Measurements from ENCODE around the gene MYL11.

The MYL11 gene

DNA sequence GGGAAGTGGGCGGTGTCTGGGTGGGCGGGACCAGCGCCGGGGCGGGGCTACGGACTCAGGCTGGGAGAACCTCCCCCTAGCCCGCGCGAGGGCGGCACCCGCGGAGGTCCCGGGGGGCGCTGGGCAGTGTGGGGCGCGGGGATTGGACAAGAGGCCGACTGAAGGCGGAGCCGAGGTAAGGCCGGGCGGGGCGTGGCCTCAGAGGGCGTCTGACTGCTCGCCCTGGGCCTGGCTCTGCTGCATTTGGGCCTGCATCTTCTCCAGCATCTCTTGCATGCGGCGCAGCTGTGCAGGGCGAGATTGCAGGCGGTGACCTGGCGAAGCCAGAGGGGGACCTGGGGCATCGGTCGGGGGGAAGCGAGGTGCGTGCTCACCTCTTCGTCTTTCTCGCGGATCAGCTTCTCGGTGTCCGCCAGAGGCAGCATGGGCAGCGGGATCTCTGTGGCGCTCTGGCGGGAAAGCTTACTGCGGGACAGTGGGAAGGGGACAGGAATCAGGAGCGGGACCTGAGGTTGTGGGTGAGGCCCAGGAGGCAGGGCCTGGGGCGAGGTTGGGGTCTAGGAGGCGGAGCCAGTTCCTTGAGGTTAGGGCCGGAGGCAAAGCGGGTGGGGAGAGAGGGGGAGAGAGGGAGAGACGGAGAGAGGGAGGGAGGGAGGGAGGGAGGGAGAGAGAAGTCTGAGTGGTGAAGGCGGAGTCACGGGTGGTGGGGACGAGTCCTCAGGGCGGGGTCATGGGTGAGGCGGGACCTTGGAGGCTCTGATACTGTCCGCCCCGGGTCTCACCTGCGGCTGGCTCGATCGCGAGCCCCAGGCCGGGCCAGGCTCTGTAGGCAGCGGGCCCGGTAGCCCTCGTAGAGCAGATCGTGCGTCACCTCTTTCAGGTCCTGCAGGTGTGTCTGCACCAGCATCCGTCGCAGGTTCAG is 3.9 kb downstream of the MYL11 start (continued):
- TF ChIP-seq, protein P1, sequence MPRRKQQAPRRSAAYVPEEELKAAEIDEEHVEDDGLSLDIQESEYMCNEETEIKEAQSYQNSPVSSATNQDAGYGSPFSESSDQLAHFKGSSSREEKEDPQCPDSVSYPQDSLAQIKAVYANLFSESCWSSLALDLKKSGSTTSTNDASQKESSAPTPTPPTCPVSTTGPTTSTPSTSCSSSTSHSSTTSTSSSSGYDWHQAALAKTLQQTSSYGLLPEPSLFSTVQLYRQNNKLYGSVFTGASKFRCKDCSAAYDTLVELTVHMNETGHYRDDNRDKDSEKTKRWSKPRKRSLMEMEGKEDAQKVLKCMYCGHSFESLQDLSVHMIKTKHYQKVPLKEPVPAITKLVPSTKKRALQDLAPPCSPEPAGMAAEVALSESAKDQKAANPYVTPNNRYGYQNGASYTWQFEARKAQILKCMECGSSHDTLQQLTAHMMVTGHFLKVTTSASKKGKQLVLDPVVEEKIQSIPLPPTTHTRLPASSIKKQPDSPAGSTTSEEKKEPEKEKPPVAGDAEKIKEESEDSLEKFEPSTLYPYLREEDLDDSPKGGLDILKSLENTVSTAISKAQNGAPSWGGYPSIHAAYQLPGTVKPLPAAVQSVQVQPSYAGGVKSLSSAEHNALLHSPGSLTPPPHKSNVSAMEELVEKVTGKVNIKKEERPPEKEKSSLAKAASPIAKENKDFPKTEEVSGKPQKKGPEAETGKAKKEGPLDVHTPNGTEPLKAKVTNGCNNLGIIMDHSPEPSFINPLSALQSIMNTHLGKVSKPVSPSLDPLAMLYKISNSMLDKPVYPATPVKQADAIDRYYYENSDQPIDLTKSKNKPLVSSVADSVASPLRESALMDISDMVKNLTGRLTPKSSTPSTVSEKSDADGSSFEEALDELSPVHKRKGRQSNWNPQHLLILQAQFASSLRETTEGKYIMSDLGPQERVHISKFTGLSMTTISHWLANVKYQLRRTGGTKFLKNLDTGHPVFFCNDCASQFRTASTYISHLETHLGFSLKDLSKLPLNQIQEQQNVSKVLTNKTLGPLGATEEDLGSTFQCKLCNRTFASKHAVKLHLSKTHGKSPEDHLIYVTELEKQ (tag by site-specific recombination; IDR thresholded peaks at IDR 0.05; ENCODE audit: borderline replicate concordance), result no peak
- TF ChIP-seq ZBTB17 (tag by site-specific recombination; IDR thresholded peaks at IDR 0.05) (peak; percentile 97), ZNF341 (tag by site-specific recombination; IDR thresholded peaks at IDR 0.05; ENCODE audit: low read depth) (no peak), ZNF792 (tag by site-specific recombination; IDR thresholded peaks at IDR 0.05) (no peak), ZNF433 (tag by site-specific recombination; IDR thresholded peaks at IDR 0.05; ENCODE audit: low read depth) (no peak), RBAK (tag by site-specific recombination; IDR thresholded peaks at IDR 0.05) (no peak)

DNA sequence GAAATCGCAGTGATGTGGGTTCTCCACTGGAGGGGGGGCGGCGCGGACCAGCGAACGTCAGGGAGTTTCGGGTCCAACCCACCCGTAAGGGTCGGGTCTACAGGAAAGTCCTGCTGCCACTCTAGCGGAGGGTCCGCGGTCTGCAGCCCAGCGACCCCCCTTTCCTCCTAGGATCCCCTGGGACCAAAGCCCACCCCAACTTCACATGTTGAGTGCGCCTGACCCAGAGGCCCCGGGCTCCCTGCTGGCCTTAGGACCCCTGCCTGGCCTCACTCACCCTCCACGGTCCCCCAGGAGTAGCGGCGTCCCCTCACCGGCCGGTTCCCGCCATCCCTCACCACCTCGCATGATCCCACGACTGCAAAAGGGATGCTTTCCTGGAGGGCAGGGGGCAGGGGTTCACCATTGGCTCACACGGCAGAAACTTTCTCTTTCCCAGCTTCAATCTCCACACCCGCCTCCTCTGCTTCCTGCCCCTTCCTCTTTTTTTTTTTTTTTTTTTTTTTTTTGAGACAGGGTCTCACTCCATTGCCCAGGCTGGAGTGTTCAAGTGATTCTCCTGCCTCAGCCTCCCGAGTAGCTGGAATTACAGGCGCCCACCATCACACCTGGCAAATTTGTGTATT is 4.7 kb downstream of the MYL11 start:
- TF ChIP-seq KLF1 (tag by site-specific recombination; IDR thresholded peaks at IDR 0.05), result no peak
- peak; percentile 56; the same call in 1 of the 2 replicates for TF ChIP-seq ZBTB48 (tag by site-specific recombination; IDR thresholded peaks at IDR 0.05)
- 0 out of 2 replicates have a peak, but pooled peaks have one; percentile 28 for TF ChIP-seq ZBTB44 (tag by site-specific recombination; IDR thresholded peaks at IDR 0.05)
- no peak for TF ChIP-seq ZBTB17 (tag by site-specific recombination; IDR thresholded peaks at IDR 0.05)
- TF ChIP-seq ZNF10 (tag by site-specific recombination; IDR thresholded peaks at IDR 0.05), result 0 out of 2 replicates have a peak, but pooled peaks have one; percentile 11
- peak; percentile 6; the same call in 1 of the 2 replicates for TF ChIP-seq CTCF (tag by site-specific recombination; IDR thresholded peaks at IDR 0.05)
- no peak for TF ChIP-seq KLF8 (tag by site-specific recombination; IDR thresholded peaks at IDR 0.05)
- TF ChIP-seq ZNF362 (tag by site-specific recombination; IDR thresholded peaks at IDR 0.05), result peak; percentile 95
- TF ChIP-seq ZNF843 (tag by site-specific recombination; IDR thresholded peaks at IDR 0.05), result no peak
- ChIA-PET CTCF (interaction anchor here (0.6 to 1.5 kb wide), 4 partner anchors 10 to 337 kb away, joined by 3 to 5 read pairs (median 4); no protein-coding TSS in a partner anchor), POLR2A (interaction anchor here (1.2 to 5.0 kb wide), 5 partner anchors 8 to 406 kb away, joined by 3 to 30 read pairs (median 12); partner anchors contain the start of genes TAOK2, TBC1D10B, ZNF48 and ZNF771)
- no peaks in the 10 kb centered on the region for H3K9me3 ChIP-seq (ENCODE audit: control insufficient read depth, insufficient read depth, low read depth, low read length)
- peak overlapping the region; percentile 48; the same call in 1 of the 2 replicates for H3K27ac ChIP-seq (ENCODE audit: extremely low read depth, low read depth, low read length)
- no peaks in the 10 kb centered on the region for H3K4me1 ChIP-seq (ENCODE audit: control insufficient read depth, insufficient read depth, low read length)
- H3K4me3 ChIP-seq (ENCODE audit: low read depth, low read length), result peak overlapping the region; percentile 78
- H3K36me3 ChIP-seq (ENCODE audit: control insufficient read depth in 2 of 2, insufficient read depth in 1 of 2, low read length in 2 of 2), result peaks cover 0 to 8% of the 10 kb centered on the region in 2 experiments; a peak in 1 of 3 replicates

All from HEK293 (cell line).